Esophagus muscularis mucosa (tissue), 4 donors: Measurements from ENCODE around the gene LHX3. TPM values are rescaled to one million over a fixed set of nuclear protein-coding genes. Genes with fewer than 3 reads are reported as not detected.
"Not testable (repeated sequence)": the region's sequence is repeated elsewhere in the genome, so short reads cannot be mapped to it uniquely, and the experiment has no call there.

Experiments
- DNase-seq: peaks from one replicate; pipeline ENCODE4 v3.0.0-alpha.2; 2017; ENCODE audit errors: extremely low spot score
- H3K27ac ChIP-seq, 4 donors: fragments of 200-600 bp; sonication (generic); replicated peaks in 1 of 4; 1 replicate in 3 of 4; 2 replicates in 1 of 4; pipeline ENCODE4 v1.5.1; 2016 to 2019; ENCODE audit warnings: mild to moderate bottlenecking in 1 of 4
- H3K27me3 ChIP-seq, 4 donors: fragments of 200-600 bp; sonication (generic); one replicate each; pipeline versions ENCODE4 v1.5.1 to v1.6.0; 2016 to 2019
- H3K36me3 ChIP-seq, 4 donors: fragments of 200-600 bp; sonication (generic); one replicate each; pipeline ENCODE4 v1.5.1; 2016 to 2019
- H3K4me1 ChIP-seq, 4 donors: fragments of 200-600 bp; sonication (generic); one replicate each; pipeline ENCODE4 v1.5.1; 2016 to 2019
- H3K4me3 ChIP-seq, 4 donors: fragments of 200-600 bp; sonication (generic); 1 replicate in 2 of 4; 2 replicates in 2 of 4; pipeline ENCODE4 v1.5.1; 2016 to 2019; ENCODE audit warnings: mild to moderate bottlenecking in 4 of 4, moderate library complexity in 1 of 4
- H3K9me3 ChIP-seq, 4 donors: fragments of 200-600 bp; sonication (generic); 1 replicate in 3 of 4; 2 replicates in 1 of 4; pipeline ENCODE4 v1.5.1; 2016 to 2019
- EP300 ChIP-seq: sonication (generic); formaldehyde crosslinking; IDR thresholded peaks from one replicate; pipeline ENCODE4 v1.6.1; 2017; ENCODE audit warnings: antibody characterized with exemption
- POLR2A ChIP-seq: fragments of 450-650 bp; IDR thresholded peaks from one replicate; pipeline ENCODE4 v1.6.1; 2017; ENCODE audit warnings: antibody characterized with exemption, moderate library complexity, mild to moderate bottlenecking, low read depth
- POLR2AphosphoS5 ChIP-seq, 2 donors: sonication (generic); formaldehyde crosslinking; IDR thresholded peaks; one replicate each; pipeline ENCODE4 v1.6.1; 2017; ENCODE audit warnings: antibody characterized with exemption in 2 of 2
- WGBS: methylation state at CpG from one replicate; pipeline ENCODE4 v1.1.5; 2018; 5-methylcytosine and 5-hydroxymethylcytosine counted together
- intact Hi-C: fragments of 100-400 bp; cut with DNase I; formaldehyde crosslinking; loops from one replicate; pipeline ENCODE4 v1.15.1; 2023
- total RNA-seq, 4 donors: library from RNA; depleted of rRNA; stranded (reverse); fragments of >200 nt; gene quantifications; one replicate each; pipeline versions ENCODE4 v1.1.0 to v1.2.1, GENCODE V29; 2016
- TF ChIP-seq, protein P1 (sequence below), 3 experiments: fragments of 200-600 bp in 2 of 3; fragments of 450-650 bp in 1 of 3; sonication (generic) in 2 of 3; IDR thresholded peaks; one replicate each; pipeline ENCODE4 v1.5.1; 2017 to 2019; ENCODE audit warnings: antibody characterized with exemption in 3 of 3, mild to moderate bottlenecking in 2 of 3, moderate library complexity in 1 of 3

LHX3 gene
- total RNA-seq, 4 donors from 2014 or later, result not detected

- no peaks in the 10 kb centered on the region for H3K27me3 ChIP-seq
- intact Hi-C loops, result no loop called here
- WGBS, result 83% methylated on average over 11 of the region's 12 CpGs
- H3K9me3 ChIP-seq, result no peaks in the 10 kb centered on the region
- H3K4me1 ChIP-seq, result peaks cover 9 to 34% (median 22%) of the 10 kb centered on the region in 4 donors
- no peak for DNase-seq
- TF ChIP-seq EP300 (no peak), POLR2AphosphoS5 (IDR thresholded peaks at IDR 0.05) (no peak), POLR2A (no peak)
- TF ChIP-seq, protein P1, sequence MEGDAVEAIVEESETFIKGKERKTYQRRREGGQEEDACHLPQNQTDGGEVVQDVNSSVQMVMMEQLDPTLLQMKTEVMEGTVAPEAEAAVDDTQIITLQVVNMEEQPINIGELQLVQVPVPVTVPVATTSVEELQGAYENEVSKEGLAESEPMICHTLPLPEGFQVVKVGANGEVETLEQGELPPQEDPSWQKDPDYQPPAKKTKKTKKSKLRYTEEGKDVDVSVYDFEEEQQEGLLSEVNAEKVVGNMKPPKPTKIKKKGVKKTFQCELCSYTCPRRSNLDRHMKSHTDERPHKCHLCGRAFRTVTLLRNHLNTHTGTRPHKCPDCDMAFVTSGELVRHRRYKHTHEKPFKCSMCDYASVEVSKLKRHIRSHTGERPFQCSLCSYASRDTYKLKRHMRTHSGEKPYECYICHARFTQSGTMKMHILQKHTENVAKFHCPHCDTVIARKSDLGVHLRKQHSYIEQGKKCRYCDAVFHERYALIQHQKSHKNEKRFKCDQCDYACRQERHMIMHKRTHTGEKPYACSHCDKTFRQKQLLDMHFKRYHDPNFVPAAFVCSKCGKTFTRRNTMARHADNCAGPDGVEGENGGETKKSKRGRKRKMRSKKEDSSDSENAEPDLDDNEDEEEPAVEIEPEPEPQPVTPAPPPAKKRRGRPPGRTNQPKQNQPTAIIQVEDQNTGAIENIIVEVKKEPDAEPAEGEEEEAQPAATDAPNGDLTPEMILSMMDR (IDR thresholded peaks at IDR 0.05), result no peak
- H3K36me3 ChIP-seq, result peaks cover 7 to 42% (median 25%) of the 10 kb centered on the region in 4 donors
- no peak overlapping the region for H3K4me3 ChIP-seq
- no peak overlapping the region for H3K27ac ChIP-seq
These were observed 33.4 kb upstream of the LHX3 start for GRCh38 chr9:136238342-136238732.

DNA sequence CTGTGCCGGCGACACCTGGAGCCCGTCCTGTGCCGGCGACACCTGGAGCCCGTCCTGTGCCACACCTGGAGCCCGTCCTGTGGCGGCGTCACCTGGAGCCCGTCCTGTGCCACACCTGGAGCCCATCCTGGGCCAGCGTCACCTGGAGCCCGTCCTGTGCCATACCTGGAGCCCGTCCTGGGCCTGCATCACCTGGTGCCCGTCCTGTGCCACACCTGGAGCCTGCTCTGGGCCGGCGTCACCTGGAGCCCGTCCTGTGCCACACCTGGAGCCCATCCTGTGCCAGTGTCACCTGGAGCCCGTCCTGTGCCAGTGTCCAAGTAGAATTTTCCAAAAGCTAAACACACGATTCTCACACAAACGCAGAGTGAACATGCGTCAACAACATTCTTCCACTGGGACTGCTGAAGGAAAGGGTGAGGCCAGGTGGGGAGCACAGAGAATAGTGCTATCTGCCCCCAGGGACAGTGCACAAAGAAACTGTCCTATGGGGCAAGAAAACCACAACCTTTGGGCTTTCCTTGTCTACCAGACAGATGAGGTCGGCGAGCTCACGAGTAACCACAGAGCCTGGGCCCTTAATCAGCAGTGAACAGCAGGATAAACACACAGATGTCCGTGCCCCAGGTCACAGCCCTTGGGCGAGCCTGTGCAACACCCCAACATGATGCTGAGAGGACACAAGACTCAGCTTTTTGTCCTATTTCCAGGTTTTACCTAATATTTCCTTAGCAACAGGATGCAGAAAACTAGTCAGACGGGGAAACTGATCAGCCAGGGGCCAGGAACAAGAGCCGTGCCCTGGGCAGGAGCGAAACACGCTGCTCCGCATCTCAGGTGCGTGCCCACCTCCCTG lies 32.8 kb upstream of the LHX3 start:
- Histone ChIP-seq H3K4me1 (peaks cover 3 to 33% (median 18%) of the 10 kb centered on the region in 4 donors), H3K4me3 (no peak overlapping the region), H3K9me3 (no peaks in the 10 kb centered on the region), H3K36me3 (peaks cover 7 to 42% (median 25%) of the 10 kb centered on the region in 4 donors), H3K27ac (no peak overlapping the region), H3K27me3 (no peaks in the 10 kb centered on the region)
- WGBS, result 87% methylated on average over 12 of the region's 32 CpGs
- DNase-seq, result no peak
- intact Hi-C loops, result no loop called here
- TF ChIP-seq, protein P1 (IDR thresholded peaks at IDR 0.05), result no peak
- no peak for TF ChIP-seq POLR2AphosphoS5 (IDR thresholded peaks at IDR 0.05)
- TF ChIP-seq POLR2A, result no peak
- TF ChIP-seq EP300, result no peak

DNA sequence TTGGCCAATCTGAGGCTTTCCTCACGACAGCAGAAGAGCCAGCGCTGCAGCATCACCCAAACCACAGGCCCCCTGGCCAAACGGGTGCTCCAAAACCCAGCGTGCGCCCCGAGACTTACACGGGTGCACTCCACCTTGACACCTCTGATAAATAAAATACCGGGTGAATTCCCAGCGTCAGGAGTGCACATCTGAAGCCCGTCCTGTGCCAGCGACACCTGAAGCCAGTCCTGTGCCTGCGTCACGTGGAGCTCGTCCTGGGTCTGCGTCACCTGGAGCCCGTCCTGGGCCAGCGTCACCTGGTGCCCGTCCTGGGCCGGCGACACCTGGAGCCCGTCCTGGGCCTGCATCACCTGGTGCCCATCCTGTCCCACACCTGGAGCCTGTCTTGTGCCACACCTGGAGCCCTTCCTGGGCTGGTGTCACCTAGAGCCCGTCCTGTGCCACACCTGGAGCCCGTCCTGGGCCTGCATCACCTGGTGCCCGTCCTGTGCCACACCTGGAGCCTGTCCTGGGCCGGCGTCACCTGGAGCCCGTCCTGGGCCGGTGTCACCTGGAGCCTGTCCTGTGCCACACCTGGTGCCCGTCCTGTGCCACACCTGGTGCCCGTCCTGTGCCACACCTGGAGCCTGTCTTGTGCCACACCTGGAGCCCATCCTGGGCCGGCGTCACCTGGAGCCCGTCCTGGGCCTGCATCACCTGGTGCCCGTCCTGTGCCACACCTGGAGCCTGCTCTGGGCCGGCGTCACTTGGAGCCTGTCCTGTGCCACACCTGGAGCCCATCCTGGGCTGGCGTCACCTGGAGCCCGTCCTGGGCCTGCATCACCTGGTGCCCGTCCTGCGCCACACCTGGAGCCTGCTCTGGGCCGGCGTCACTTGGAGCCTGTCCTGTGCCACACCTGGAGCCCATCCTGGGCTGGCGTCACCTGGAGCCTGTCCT lies 31.8 kb upstream of the LHX3 start:
- H3K4me1 ChIP-seq, result peaks cover 0 to 33% (median 16%) of the 10 kb centered on the region in 4 donors
- H3K27ac ChIP-seq, intact Hi-C loops, H3K27me3 ChIP-seq, H3K9me3 ChIP-seq, H3K4me3 ChIP-seq, DNase-seq: not testable (repeated sequence)
- peaks cover 7 to 42% (median 25%) of the 10 kb centered on the region in 4 donors for H3K36me3 ChIP-seq
- WGBS, result 98% methylated on average over 24 of the region's 43 CpGs

DNA sequence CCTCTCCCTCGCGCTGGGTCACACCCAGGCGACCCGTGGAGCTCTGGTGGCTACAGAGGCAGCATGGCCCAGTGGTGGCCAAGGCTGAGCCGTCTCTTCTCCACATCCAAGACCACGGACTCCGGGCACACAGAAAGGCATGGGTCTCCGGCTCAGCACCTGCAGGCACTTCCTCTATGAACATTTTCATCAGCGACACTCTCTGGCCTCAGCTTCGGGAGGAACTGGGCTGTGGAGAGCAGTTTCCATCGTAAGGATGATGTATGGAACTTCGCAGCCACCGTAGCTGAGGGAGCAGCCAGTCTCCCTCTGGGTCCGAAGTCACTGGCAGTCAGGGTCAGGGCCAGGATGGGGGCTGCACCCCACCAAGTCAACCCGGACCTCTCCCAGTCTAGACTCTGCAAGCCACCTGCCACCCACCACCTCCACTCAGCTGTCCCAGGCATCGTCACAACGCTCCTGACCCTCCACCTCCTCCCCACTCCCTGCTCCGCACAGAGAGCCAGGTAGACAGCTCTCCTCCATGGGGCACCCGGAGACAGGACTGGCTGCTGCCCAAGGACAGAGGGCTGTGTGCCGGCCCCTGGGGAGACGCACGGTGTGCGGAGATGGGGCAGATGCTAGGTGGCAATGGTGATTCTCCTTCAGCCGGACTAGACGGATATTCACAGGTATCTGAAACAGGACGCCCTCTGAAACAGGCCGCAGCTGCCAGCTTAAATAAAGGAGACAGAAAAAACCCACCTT lies 31.0 kb upstream of the LHX3 start:
- no peak overlapping the region for H3K4me3 ChIP-seq
- WGBS, result 91% methylated on average over 26 of the region's 27 CpGs
- H3K4me1 ChIP-seq, result peaks cover 0 to 28% (median 16%) of the 10 kb centered on the region in 4 donors
- no peaks in the 10 kb centered on the region for H3K27me3 ChIP-seq
- H3K9me3 ChIP-seq, result no peaks in the 10 kb centered on the region
- peaks cover 7 to 45% (median 29%) of the 10 kb centered on the region in 4 donors for H3K36me3 ChIP-seq
- no peak overlapping the region for H3K27ac ChIP-seq
- DNase-seq, result no peak
- intact Hi-C loops, result no loop called here
- TF ChIP-seq, protein P1 (IDR thresholded peaks at IDR 0.05), result no peak
- TF ChIP-seq POLR2AphosphoS5 (IDR thresholded peaks at IDR 0.05) (no peak), POLR2A (no peak), EP300 (no peak)
